HEK293T (cell line): ENCODE data around the gene PM20D2.

Source experiments
- BHLHE40 ChIP-seq: fragments of 450-650 bp; IDR thresholded peaks from 2 replicates; pipeline ENCODE4 v1.6.1; 2016; ENCODE audit warnings: mild to moderate bottlenecking, moderate library complexity, borderline replicate concordance
- CTBP1 ChIP-seq: fragments of 450-650 bp; IDR thresholded peaks from 2 replicates; pipeline ENCODE4 v1.6.1; 2016; ENCODE audit warnings: borderline replicate concordance
- ELF4 ChIP-seq: fragments of 450-650 bp; IDR thresholded peaks from 2 replicates; pipeline ENCODE4 v1.6.1; 2017; ENCODE audit warnings: antibody characterized with exemption
- FOXA1 ChIP-seq: fragments of 450-650 bp; IDR thresholded peaks from 2 replicates; pipeline ENCODE4 v1.6.1; 2016; ENCODE audit warnings: mild to moderate bottlenecking
- FOXK2 ChIP-seq: fragments of 450-650 bp; IDR thresholded peaks from 2 replicates; pipeline ENCODE4 v1.6.1; 2016; ENCODE audit warnings: mild to moderate bottlenecking
- FOXM1 ChIP-seq: fragments of 450-650 bp; IDR thresholded peaks from 2 replicates; pipeline ENCODE4 v1.6.1; 2017; ENCODE audit warnings: mild to moderate bottlenecking, borderline replicate concordance
- HDGF ChIP-seq: fragments of 450-650 bp; IDR thresholded peaks from 2 replicates; pipeline ENCODE4 v1.6.1; 2017; ENCODE audit warnings: antibody characterized with exemption, borderline replicate concordance
- L3MBTL2 ChIP-seq: fragments of 450-650 bp; conservative IDR thresholded peaks from 2 replicates; pipeline ENCODE4 v1.6.1; 2016; ENCODE audit warnings: mild to moderate bottlenecking
- NFRKB ChIP-seq: fragments of 450-650 bp; IDR thresholded peaks from 2 replicates; pipeline ENCODE4 v1.6.1; 2016; ENCODE audit warnings: mild to moderate bottlenecking, moderate library complexity
- PKNOX1 ChIP-seq: fragments of 450-650 bp; IDR thresholded peaks from 2 replicates; pipeline ENCODE4 v1.6.1; 2016
- SP1 ChIP-seq: fragments of 450-650 bp; IDR thresholded peaks from 2 replicates; pipeline ENCODE4 v1.6.1; 2017
- SUZ12 ChIP-seq: fragments of 450-650 bp; IDR thresholded peaks from 2 replicates; pipeline ENCODE4 v1.6.1; 2016; ENCODE audit warnings: mild to moderate bottlenecking
- TARDBP ChIP-seq: fragments of 450-650 bp; IDR thresholded peaks from 2 replicates; pipeline ENCODE4 v1.6.1; 2016
- ZNF384 ChIP-seq: fragments of 450-650 bp; IDR thresholded peaks from 2 replicates; pipeline ENCODE4 v1.6.1; 2016

GRCh38 chr6:89145956-89146717 lies at the start of gene PM20D2:
- no peak for TF ChIP-seq FOXM1
- TF ChIP-seq L3MBTL2 = peak; percentile 80
- no peak for TF ChIP-seq FOXA1
- TF ChIP-seq PKNOX1 = no peak
- TF ChIP-seq SUZ12 = no peak
- no peak for TF ChIP-seq SP1
- TF ChIP-seq NFRKB = no peak
- no peak for TF ChIP-seq FOXK2
- no peak for TF ChIP-seq BHLHE40
- TF ChIP-seq ELF4 = no peak
- no peak for TF ChIP-seq ZNF384
- no peak for TF ChIP-seq CTBP1
- TF ChIP-seq TARDBP = no peak
- no peak for TF ChIP-seq HDGF
